Endothelial cell of umbilical vein (primary cell): Measurements from ENCODE around the gene FERMT2. TPM values are rescaled to one million over a fixed set of nuclear protein-coding genes. Genes with fewer than 3 reads are reported as not detected.

Experiments used
- BruUV-seq: library from RNA; stranded (reverse); fragments of 400-500 nt; replicated peaks from 2 replicates; lab custom pipeline; 2021; lab: Mats Ljungman, UMichigan
- CTCF ChIA-PET: fragments of 300-600, 350-600 bp; sonication (Branson Sonifier 250); formaldehyde crosslinking; loops from one replicate; lab custom pipeline; 2021; ENCODE audit warnings: antibody characterized with exemption, inconsistent platforms; lab: Charles Lee
- POLR2A ChIA-PET: fragments of 300-600, 350-600 bp; sonication (Branson Sonifier 250); formaldehyde crosslinking; loops from one replicate; lab custom pipeline; 2021; ENCODE audit warnings: antibody characterized with exemption, inconsistent platforms; lab: Charles Lee
- DNase-seq: peaks from one replicate; pipeline ENCODE4 v3.0.0-alpha.2; 2011; ENCODE audit warnings: low read depth, low spot score
- FAIRE-seq: peaks from 2 replicates; lab custom pipeline; 2011; peaks lifted over from hg19 to GRCh38; lab: Jason Lieb, UNC
- H2AFZ ChIP-seq: 2 replicates; pipeline ENCODE4 v1.6.0; 2012; ENCODE audit warnings: low read depth, low read length, control low read depth, inconsistent platforms
- H3K27ac ChIP-seq: 2 replicates; pipeline ENCODE4 v1.5.1; 2011; ENCODE audit warnings: low read depth, mild to moderate bottlenecking, control low read depth, low read length, moderate library complexity; ENCODE audit not compliant: insufficient read depth
- H3K27me3 ChIP-seq, 2 experiments: 2 replicates each; pipeline versions ENCODE4 v1.6.0 to v1.6.1; 2011; ENCODE audit warnings: low read length in 2 of 2, mixed read lengths in 1 of 2; ENCODE audit not compliant: control insufficient read depth in 2 of 2, insufficient read depth in 2 of 2
- H3K36me3 ChIP-seq, 2 experiments: 2 replicates in 1 of 2; 3 replicates in 1 of 2; pipeline ENCODE4 v1.5.1; 2011; ENCODE audit warnings: low read length in 2 of 2, mild to moderate bottlenecking in 1 of 2, moderate library complexity in 1 of 2; ENCODE audit not compliant: control insufficient read depth in 2 of 2, insufficient read depth in 2 of 2; ENCODE audit errors: extremely low read depth in 1 of 2
- H3K4me1 ChIP-seq: 3 replicates; pipeline ENCODE4 v1.5.1; 2011; ENCODE audit warnings: mild to moderate bottlenecking, low read length; ENCODE audit not compliant: control insufficient read depth, insufficient read depth; ENCODE audit errors: extremely low read depth
- H3K4me2 ChIP-seq: 2 replicates; pipeline ENCODE4 v1.6.1; 2011; ENCODE audit warnings: low read length, control low read depth, mixed read lengths; ENCODE audit not compliant: insufficient read depth
- H3K4me3 ChIP-seq, 3 experiments: fragments of 200-600 bp in 1 of 3; sonication (generic), shearing (Covaris generic) in 1 of 3; replicated peaks in 1 of 3; 2 replicates each; pipeline ENCODE4 v1.5.1; 2011 to 2016; ENCODE audit warnings: control low read depth in 3 of 3, low read length in 3 of 3, mild to moderate bottlenecking in 2 of 3, inconsistent platforms in 1 of 3, low read depth in 1 of 3, moderate library complexity in 1 of 3; ENCODE audit not compliant: insufficient read depth in 1 of 3
- H3K79me2 ChIP-seq: 2 replicates; pipeline ENCODE4 v1.6.0; 2012; ENCODE audit warnings: low read length, inconsistent platforms; ENCODE audit not compliant: control insufficient read depth, insufficient read depth
- H3K9ac ChIP-seq: replicated peaks from 2 replicates; pipeline ENCODE3; 2011; ENCODE audit warnings: low read length, control low read depth; ENCODE audit not compliant: insufficient read depth; ENCODE audit errors: extremely low read depth
- H3K9me1 ChIP-seq: replicated peaks from 3 replicates; pipeline ENCODE4 v1.6.0; 2011; ENCODE audit warnings: mild to moderate bottlenecking, low read length; ENCODE audit not compliant: control insufficient read depth, insufficient read depth; ENCODE audit errors: extremely low read depth
- H3K9me3 ChIP-seq: replicated peaks from 2 replicates; pipeline ENCODE4 v1.5.1; 2012; ENCODE audit warnings: low read length, inconsistent platforms; ENCODE audit not compliant: control insufficient read depth, insufficient read depth
- H4K20me1 ChIP-seq: replicated peaks from 2 replicates; pipeline ENCODE3; 2011; ENCODE audit warnings: mild to moderate bottlenecking, low read length; ENCODE audit not compliant: control insufficient read depth, insufficient read depth; ENCODE audit errors: extremely low read depth
- EZH2 ChIP-seq: IDR thresholded peaks from 2 replicates; pipeline ENCODE4 v1.6.1; 2012; ENCODE audit warnings: borderline replicate concordance, low read depth, mild to moderate bottlenecking, moderate library complexity, low read length, inconsistent platforms; ENCODE audit not compliant: severe bottlenecking
- FOS ChIP-seq: IDR thresholded peaks from 2 replicates; pipeline ENCODE4 v1.6.1; 2011; ENCODE audit warnings: mild to moderate bottlenecking, low read length, moderate library complexity, borderline replicate concordance; ENCODE audit not compliant: insufficient read depth
- GATA2 ChIP-seq: IDR thresholded peaks from 2 replicates; pipeline ENCODE4 v1.7.0; 2011; ENCODE audit warnings: low read depth, mild to moderate bottlenecking, moderate library complexity, mixed read lengths, low read length; ENCODE audit not compliant: insufficient read length, insufficient read depth
- MAX ChIP-seq: IDR thresholded peaks from 2 replicates; pipeline ENCODE4 v1.6.1; 2011; ENCODE audit not compliant: insufficient read depth, insufficient read length
- MYC ChIP-seq: IDR thresholded peaks from one replicate; pipeline ENCODE4 v1.6.1; 2011; ENCODE audit warnings: mild to moderate bottlenecking, low read depth, low read length
- POLR2AphosphoS5 ChIP-seq: IDR thresholded peaks from 2 replicates; pipeline ENCODE4 v1.6.1; 2012; ENCODE audit warnings: low read depth, mild to moderate bottlenecking, control low read depth, low read length, moderate library complexity; ENCODE audit not compliant: insufficient read depth
- dilution Hi-C: fragments of 300-500 bp; cut with MboI; formaldehyde crosslinking; loops from one replicate; pipeline ENCODE4 v1.15.0; 2019; ENCODE audit warnings: low sequenced_read_pairs; ENCODE audit not compliant: extremely low pct_ligation_motif_present
- intact Hi-C: fragments of 100-400 bp; cut with micrococcal nuclease; formaldehyde crosslinking; loops from one replicate; pipeline ENCODE4 v1.10.0; 2022
- polyA plus RNA-seq, 4 experiments: library from polyadenylated mRNA; depleted of rRNA in 3 of 4; stranded (reverse) in 3 of 4; unstranded in 1 of 4; fragments of >200 nt; gene quantifications; 2 replicates each; pipeline versions ENCODE4 v1.2.1 to v1.2.3, GENCODE V29; 2011 to 2012; ENCODE audit warnings: missing spikeins in 1 of 4
- total RNA-seq: library from RNA; stranded (reverse); gene quantifications from 2 replicates; pipeline ENCODE4 v1.2.3, GENCODE V29; 2021
- TF ChIP-seq, protein P1 (sequence below), 2 donors: IDR thresholded peaks; 1 replicate in 1 of 2; 2 replicates in 1 of 2; pipeline ENCODE4 v1.5.1; 2011; ENCODE audit warnings: low read length in 2 of 2, mild to moderate bottlenecking in 2 of 2, moderate library complexity in 2 of 2, control low read depth in 1 of 2, inconsistent platforms in 1 of 2, low read depth in 1 of 2; ENCODE audit not compliant: insufficient read depth in 1 of 2; ENCODE audit errors: extremely low read depth in 1 of 2

Gene FERMT2
- total and polyA plus RNA-seq, 2 donors (not counting 3 experiments of a cell fraction or from before 2014, with no cell fraction given): 58.7 to 108 TPM

DNA sequence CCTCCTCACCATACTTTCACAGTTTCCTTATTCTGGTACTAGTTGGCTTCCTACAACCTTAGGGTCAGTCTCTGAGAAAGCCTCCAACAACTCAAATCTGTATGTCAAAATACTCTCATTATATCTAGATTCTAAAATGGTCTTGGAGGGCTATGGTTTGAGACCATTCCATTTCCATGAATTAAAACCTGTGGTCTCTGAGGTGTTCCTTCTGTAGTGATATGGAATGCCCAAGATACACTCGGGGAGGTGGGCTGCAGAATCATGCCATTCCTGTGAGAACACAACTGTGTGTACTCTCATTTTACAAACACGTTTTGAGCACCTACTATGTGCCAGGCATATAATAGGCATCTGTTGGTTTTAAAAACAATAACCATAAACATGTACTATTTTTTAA lies 74.0 kb downstream of the FERMT2 start:
- H3K9me3 ChIP-seq: no peaks in the 10 kb centered on the region
- intact Hi-C loops: no loop called here
- BruUV-seq: no TSS peak
- no peak overlapping the region for H3K4me3 ChIP-seq
- no peaks in the 10 kb centered on the region for H3K27me3 ChIP-seq
- no peak for DNase-seq
- H4K20me1 ChIP-seq: no peaks in the 10 kb centered on the region
- H3K9ac ChIP-seq: no peak overlapping the region
- no peak overlapping the region for H3K27ac ChIP-seq
- H3K79me2 ChIP-seq: peaks cover 2% of the 10 kb centered on the region
- TF ChIP-seq POLR2AphosphoS5 (no peak), MYC (no peak), EZH2 (no peak), MAX (no peak), GATA2 (no peak), FOS (no peak)
- TF ChIP-seq, protein P1, sequence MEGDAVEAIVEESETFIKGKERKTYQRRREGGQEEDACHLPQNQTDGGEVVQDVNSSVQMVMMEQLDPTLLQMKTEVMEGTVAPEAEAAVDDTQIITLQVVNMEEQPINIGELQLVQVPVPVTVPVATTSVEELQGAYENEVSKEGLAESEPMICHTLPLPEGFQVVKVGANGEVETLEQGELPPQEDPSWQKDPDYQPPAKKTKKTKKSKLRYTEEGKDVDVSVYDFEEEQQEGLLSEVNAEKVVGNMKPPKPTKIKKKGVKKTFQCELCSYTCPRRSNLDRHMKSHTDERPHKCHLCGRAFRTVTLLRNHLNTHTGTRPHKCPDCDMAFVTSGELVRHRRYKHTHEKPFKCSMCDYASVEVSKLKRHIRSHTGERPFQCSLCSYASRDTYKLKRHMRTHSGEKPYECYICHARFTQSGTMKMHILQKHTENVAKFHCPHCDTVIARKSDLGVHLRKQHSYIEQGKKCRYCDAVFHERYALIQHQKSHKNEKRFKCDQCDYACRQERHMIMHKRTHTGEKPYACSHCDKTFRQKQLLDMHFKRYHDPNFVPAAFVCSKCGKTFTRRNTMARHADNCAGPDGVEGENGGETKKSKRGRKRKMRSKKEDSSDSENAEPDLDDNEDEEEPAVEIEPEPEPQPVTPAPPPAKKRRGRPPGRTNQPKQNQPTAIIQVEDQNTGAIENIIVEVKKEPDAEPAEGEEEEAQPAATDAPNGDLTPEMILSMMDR (IDR thresholded peaks at IDR 0.05; ENCODE audit: extremely low read depth in 1 of 2, insufficient read depth in 1 of 2, low read depth in 1 of 2, low read length in 2 of 2): no peak
- dilution Hi-C loops: no loop called here
- ChIA-PET CTCF (no interaction called here), POLR2A (no interaction called here)
- H3K9me1 ChIP-seq: no peaks in the 10 kb centered on the region
- H3K36me3 ChIP-seq: peaks cover 18 to 23% of the 10 kb centered on the region in 2 experiments
- no peaks in the 10 kb centered on the region for H3K4me1 ChIP-seq
- H3K4me2 ChIP-seq: no peak overlapping the region
- H2AFZ ChIP-seq: no peak overlapping the region
- no peak for FAIRE-seq
